ENCODE results near the gene MRPL51. TPM values are rescaled to one million over a fixed set of nuclear protein-coding genes. Genes with fewer than 3 reads are reported as not detected.

MRPL51 gene
- total and polyA plus RNA-seq, 2 of the 8 experiments (the other 6 are each of a cell fraction or from before 2014, with no cell fraction given) = 119 to 331 TPM

DNA sequence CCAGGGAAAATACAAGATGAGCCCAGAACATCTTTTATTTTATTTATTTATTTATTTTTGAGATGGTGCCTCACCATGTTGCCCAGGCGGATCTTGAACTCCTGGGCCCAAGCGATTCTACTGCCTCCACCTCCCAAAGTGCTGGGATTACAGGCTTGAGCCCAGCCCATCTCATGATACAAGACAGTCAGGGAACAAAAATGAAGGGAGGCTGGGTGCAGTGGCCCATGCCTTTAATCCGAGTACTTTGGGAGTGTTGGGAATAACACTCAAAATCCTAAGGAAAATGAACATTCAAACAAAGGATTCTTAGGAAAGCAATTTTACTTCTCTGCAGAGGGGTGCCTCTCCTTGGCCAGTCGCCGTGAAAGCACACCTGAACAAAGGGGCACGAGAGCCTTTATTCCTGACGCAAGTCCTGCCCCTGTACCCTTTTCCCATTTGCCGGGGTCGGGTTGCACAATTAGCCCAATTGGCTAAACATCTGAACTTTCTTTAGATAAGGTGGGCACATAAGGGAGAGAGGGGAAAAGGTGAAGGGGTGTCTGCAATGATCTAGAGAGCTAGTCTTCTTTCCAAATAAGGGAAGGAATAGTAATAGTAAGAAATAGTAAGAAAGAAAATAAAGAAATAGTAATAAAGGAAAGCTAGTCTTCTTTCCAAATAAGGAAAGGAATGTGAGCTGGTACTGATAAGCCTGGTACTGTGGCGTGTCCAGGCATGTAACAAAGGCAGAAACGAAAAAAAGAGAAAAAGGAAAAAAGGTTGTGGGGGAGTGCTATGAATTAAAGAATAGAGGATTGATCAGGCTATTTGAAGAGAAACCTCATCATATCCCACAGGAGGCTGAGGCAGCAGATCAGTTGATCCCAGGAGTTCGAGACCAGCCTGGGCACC is 14.3 kb upstream of the MRPL51 start (continued):
- peak; percentile 61; the same call in 1 of the 2 replicates for TF ChIP-seq SRF (IDR thresholded peaks at IDR 0.05; ENCODE audit: low read depth, low read length)
- TF ChIP-seq CEBPB (IDR thresholded peaks at IDR 0.05; ENCODE audit: low read depth, low read length) = peak; percentile 82
- TF ChIP-seq RBBP5 (IDR thresholded peaks at IDR 0.05; ENCODE audit: borderline replicate concordance, low read depth, low read length) = no peak
- no peak for TF ChIP-seq SP4 (IDR thresholded peaks at IDR 0.05; ENCODE audit: low read length)
- TF ChIP-seq, protein P1, sequence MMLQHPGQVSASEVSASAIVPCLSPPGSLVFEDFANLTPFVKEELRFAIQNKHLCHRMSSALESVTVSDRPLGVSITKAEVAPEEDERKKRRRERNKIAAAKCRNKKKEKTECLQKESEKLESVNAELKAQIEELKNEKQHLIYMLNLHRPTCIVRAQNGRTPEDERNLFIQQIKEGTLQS (IDR thresholded peaks at IDR 0.05; ENCODE audit: insufficient read depth, low read depth, low read length) = no peak

Data from H1 (cell line).